ENCODE measurements around the gene CST1.
"Not testable (repeated sequence)": the region's sequence is repeated elsewhere in the genome, so short reads cannot be mapped to it uniquely, and the experiment has no call there.

The CST1 gene, protein sequence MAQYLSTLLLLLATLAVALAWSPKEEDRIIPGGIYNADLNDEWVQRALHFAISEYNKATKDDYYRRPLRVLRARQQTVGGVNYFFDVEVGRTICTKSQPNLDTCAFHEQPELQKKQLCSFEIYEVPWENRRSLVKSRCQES

DNA sequence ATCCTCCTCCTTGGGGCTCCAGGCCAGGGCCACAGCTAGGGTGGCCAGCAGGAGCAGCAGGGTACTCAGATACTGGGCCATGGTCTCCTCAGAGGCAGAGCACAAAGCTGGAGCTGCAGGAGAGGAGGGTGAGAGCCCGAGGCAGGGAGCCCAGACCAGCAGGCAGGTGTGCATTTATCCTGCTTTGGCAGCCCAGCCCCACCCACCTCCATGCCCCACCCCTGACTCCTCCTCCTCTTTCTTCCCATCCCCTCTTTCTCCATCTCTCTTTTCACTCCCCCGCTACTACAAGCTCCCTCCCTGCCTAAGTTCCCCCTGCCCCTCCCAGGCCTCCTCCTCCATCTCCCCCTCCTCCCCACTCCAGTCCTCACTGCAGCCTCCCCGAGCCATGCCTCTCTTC, at the start of gene CST1:
Gene CST1 (minus strand): TSS at position 150 of the 400 bp plus-strand sequence. CDS start 69 bp downstream, at position 81.
- not testable (repeated sequence) for DNase-seq

DNA sequence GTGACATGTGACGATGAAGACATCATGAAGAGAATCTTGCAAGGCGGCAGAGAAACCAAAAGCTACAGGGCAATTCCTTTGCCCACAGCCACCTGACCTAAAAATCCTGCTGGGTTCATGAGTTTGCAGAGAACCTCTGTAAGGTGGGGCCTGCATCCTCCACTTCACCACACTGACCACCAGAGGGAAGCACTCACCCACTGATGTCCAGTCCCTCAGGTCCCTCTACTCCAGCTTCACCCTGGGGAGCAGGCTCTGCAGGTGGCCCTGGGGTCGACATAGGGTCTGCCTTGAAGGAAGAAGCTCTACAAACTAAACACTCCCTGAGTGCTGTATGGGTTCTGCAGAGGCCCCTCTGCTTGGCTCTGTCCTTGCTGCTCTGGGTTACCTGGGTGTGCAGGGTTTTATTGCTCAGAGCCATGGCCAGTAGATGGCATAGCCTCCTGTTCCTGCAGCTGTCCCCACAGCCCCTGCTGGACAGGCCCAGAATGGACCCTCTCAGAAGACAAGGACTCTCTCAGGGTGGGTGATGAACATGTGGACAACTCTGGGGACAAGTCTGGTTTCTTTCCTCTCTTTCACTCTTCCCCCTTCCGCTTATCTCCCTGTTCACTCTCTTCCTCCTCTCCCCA, 48.6 kb upstream of the CST1 start:
- peak; percentile 17 for DNase-seq

DNA sequence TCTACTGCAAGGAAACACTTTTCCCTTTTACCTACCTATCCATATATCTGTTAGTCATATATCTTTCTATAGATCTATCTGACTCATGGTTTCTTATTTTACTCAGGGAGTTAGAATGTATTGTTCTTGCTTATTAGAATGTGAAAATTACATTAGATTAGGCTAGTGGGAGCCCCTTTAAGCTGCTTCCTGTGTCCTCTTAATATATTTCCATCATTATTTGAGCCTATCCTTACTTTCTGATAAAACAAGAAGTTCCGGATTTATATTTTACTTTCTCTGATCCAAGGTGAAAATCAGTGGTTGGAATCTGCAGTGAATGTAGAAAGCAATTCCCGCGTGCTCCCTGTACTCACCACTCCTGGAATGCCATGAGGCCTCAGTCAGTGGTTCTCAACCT, 44.8 kb upstream of the CST1 start:
- DNase-seq, result no peak

- no peak for DNase-seq
These were observed 44.1 kb upstream of the CST1 start for GRCh38 chr20:23794841-23795240.

GRCh38 chr20:23794065-23794464, 43.3 kb upstream of the CST1 start:
- DNase-seq, result no peak

DNA sequence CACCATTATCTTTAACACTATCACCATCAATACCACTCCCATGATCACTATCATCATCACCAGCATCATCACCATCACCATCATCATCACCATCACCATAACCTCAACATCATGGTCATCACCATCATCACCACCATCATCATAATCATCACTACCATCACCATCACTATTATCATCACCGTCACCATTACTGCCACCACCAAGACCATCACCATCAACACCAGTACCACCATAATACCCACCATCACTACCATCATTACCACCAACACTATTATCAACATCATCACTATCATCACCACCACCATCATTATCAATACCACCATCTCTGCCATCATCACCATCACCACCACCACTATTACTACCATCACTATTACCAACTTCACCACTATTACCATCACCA, 32.7 kb upstream of the CST1 start:
- no peak for DNase-seq

GRCh38 chr20:23782366-23782983, 31.7 kb upstream of the CST1 start:
- DNase-seq, result no peak

- not testable (repeated sequence) for DNase-seq
These were observed 27.9 kb upstream of the CST1 start for GRCh38 chr20:23778676-23779075.

- DNase-seq, result not testable (repeated sequence)
These were observed 26.6 kb upstream of the CST1 start for GRCh38 chr20:23777380-23777779.

DNA sequence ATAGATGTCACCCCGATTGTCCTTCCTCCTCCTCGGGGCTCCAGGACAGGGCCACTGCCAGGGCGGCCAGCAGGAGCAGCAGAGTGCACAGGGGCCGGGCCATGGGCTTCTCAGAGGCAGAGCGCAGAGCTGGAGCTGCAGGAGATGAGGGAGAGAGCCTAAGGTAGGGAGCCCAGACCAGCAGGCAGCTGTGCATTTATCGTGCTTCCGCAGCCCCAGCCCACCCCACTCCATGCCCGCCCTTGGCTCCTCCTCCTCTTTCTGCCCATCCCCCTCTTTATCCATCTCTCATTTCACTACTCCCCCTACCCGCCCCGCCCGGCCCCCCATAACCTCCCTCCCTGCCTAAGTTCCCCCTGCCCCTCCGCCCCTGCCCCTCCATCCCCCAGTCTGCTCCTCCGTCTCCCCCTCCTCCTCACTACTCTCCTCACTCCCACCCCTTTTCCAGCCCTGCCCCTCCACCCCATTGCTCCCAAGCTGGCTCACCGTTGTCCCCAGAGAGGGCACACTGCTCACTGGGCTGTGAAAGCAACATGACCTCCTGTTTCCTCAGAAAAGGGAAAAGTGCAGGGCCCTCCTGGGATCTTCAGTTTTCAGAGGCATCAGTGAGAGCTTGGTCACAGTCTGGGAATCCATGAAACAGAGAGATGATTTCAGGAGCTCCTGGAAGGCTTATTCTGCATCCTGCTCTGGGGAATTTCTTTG, 25.5 kb upstream of the CST1 start:
- no peak for DNase-seq

DNA sequence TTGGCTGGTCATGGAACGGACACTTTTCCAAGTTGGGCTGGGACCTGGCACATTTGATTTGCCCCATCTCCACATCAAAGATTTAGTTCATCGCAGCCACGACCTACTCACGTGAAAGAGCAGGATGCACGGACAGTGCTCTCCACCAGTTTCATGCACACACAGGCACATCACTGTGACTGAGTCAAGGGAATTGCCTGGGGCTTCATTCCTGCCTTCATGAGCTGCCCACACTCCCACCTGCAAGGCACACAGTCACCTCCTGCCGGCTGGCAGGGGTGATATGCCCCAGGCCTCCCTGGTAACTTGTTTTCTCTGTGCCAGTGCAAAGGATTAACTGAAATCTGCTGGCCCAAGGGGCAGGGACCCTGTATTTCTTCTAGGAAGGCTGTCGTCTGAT, 23.3 kb upstream of the CST1 start:
- no peak for DNase-seq

- DNase-seq, result no peak
These were observed 22.8 kb upstream of the CST1 start for GRCh38 chr20:23773579-23773978.

- no peak for DNase-seq
These were observed 22.4 kb upstream of the CST1 start for GRCh38 chr20:23773127-23773526.

GRCh38 chr20:23772074-23772473, 21.3 kb upstream of the CST1 start:
- no peak for DNase-seq

DNA sequence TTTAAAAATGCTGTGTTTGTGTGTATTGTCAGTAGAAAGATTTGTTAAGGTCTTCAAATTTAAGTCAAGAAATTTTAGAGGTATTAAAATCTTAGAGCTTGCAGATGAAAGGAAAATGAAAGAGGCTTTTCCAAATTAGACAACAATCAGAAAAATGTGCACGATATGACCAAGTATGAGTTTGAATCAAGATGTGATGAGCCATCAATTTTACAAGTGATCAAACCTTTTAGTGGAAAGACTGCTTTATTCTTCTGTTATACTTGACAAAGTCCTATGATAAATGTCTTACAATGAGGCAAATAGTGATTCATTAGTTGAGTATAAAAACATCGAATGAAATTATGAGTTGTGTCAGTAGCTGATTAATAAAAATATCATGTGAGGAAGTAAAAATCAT, 19.6 kb upstream of the CST1 start:
- no peak for DNase-seq

DNA sequence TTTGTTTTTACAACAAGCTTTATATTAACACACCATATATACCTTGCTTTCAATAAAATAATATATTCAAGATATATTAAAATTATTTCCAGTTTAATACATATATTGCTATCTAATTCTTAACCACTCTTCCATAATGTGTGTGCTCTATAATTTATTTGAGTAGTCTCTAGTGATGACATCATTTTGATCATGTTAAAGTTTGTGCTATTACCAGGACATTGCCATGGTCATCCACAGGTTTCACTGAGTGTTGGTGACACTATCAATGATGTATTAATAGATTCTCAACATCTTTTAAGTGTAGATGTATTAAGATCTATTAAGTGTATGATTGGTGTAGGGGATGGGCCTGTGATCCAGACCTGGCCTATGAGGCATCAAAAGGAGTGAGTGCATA, 17.8 kb upstream of the CST1 start:
- DNase-seq, result not testable (repeated sequence)

GRCh38 chr20:23766531-23766930, 15.8 kb upstream of the CST1 start:
- DNase-seq, result no peak

GRCh38 chr20:23765578-23765977, 14.8 kb upstream of the CST1 start:
- no peak for DNase-seq

DNA sequence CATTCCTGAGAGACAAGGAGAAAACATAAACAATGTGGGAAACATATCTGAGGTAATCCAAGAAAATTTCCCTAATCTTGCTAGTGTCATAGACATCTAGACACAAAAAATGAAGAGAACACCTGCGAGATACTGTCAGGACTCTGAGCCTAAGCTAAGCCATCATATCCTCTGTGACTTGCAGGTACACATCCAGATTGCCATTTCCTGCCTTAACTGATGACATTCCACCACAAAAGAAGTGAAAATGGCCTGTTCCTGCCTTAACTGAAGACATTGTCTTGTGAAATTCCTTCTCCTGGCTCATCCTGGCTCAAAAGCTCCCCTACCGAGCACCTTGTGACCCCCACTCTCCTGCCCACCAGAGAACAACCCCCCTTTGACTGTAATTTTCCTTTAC, 13.9 kb upstream of the CST1 start:
- DNase-seq, result not testable (repeated sequence)

DNA sequence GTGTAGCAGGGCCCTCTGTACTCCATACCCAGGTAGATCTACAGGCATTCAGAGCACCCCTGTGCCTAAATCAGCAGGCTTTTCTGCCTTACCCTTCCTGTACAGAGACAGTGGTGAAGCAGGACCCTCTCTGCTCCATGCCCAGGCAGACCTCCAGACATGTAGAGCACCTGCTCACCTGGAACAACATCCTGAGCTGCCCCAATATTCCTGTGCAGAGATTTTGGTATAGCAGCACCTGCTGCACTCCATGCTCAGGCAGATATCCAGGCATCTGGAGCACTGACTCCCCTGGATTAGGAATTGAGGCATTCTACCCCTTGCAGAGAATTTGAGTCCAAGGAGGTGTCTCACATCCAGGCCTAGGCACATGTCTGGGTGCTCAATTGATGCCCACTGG, 12.6 kb upstream of the CST1 start:
- no peak for DNase-seq

DNA sequence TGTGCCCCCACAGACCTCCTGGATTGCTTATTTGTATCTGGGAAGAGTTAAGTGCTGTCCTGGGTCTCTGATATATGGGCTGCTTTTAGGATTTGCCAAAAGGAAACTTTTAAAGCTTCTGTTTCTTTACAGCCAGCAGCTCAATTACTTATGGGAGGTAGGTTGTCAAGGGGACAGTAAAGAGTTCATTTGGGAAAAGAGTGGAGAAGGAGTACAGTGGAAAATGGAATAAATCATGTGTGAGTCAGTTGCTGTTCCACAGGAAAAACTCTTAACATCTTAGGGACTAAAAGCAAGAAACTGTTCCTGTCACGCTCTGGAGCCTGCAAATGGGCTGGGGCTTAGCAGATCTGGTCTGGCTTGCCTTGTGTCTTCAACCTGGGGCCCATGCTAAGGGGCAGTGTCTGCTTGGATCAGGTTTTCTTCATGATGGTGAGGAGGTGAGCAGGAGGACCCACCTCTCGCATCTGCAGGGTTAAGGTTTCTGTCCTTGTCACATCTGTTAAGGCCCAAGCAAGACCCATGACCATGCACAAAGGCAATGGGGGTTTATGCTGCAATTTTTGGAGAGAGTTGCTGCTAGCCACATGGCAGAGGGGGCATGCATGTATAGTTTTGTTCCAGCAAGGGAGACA, 8.7 kb upstream of the CST1 start:
- no peak for DNase-seq

DNA sequence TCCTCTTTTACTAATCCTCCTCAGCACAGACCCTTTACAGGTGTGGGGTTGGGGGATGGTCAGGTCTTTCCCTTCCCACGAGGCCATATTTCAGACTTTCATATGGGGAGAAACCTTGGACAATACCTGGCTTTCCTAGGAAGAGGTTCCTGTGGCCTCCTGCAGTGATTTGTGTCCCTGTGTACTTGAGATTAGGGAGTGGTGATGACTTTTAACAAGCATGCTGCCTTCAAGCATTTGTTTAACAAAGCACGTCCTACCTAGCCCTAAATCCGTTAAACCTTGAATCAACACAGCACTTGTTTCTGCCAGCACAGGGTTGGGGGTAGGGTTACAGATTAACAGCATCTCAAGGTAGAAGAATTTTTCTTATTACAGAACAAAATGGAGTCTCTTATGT, 6.1 kb upstream of the CST1 start:
- not testable (repeated sequence) for DNase-seq

- not testable (repeated sequence) for DNase-seq
These were observed 4.4 kb upstream of the CST1 start for GRCh38 chr20:23755131-23755611.
